ENCODE measurements around the gene CLK1. TPM values are rescaled to one million over a fixed set of nuclear protein-coding genes. Genes with fewer than 3 reads are reported as not detected.

CLK1 gene
- total and polyA plus RNA-seq, 2 of the 13 experiments (the other 11 are each of a cell fraction or from before 2014, with no cell fraction given) = 66.6 to 101 TPM

GRCh38 chr2:200839513-200839912 lies 24.9 kb downstream of the CLK1 start (continued):
- TF ChIP-seq AFF4 (CRISPR knock-in tag; IDR thresholded peaks at IDR 0.05) = no peak
- no peak for TF ChIP-seq ZNF205 (CRISPR knock-in tag; IDR thresholded peaks at IDR 0.05)
- no peak for TF ChIP-seq RORA (CRISPR knock-in tag; IDR thresholded peaks at IDR 0.05)
- no peak for TF ChIP-seq ZNF616 (CRISPR knock-in tag; IDR thresholded peaks at IDR 0.05; ENCODE audit: low read depth)
- no peak for TF ChIP-seq ZNF790 (CRISPR knock-in tag; IDR thresholded peaks at IDR 0.05; ENCODE audit: borderline replicate concordance)
- no peak for TF ChIP-seq ZNF776 (CRISPR knock-in tag; IDR thresholded peaks at IDR 0.05)
- no peak for TF ChIP-seq MED1 (CRISPR knock-in tag; IDR thresholded peaks at IDR 0.05)
- no peak for TF ChIP-seq NR2C2 (CRISPR knock-in tag; IDR thresholded peaks at IDR 0.05; ENCODE audit: borderline replicate concordance)
- no peak for TF ChIP-seq ATF1 (CRISPR knock-in tag; IDR thresholded peaks at IDR 0.05)
- no peak for TF ChIP-seq ARID4A (CRISPR knock-in tag; IDR thresholded peaks at IDR 0.05; ENCODE audit: borderline replicate concordance)
- TF ChIP-seq ZBTB4 (CRISPR knock-in tag; IDR thresholded peaks at IDR 0.05; ENCODE audit: borderline replicate concordance) = no peak
